Mucosa of descending colon (tissue), 3 donors: Measurements from ENCODE around the gene SLC25A45. TPM values are rescaled to one million over a fixed set of nuclear protein-coding genes. Genes with fewer than 3 reads are reported as not detected.

Source experiments
- ATAC-seq: fragments of 200-7000 bp; cut with Tn5 transposase; one replicate; pipeline ENCODE4 v1.9.1; 2020; ENCODE audit warnings: mild to moderate bottlenecking, moderate library complexity
- DNase-seq, 3 donors: peaks; one replicate each; pipeline ENCODE4 v3.0.0-alpha.2; 2020
- H3K36me3 ChIP-seq: fragments of 200-600 bp; one replicate; pipeline ENCODE4 v1.8.0; 2021; ENCODE audit warnings: low read depth, mild to moderate bottlenecking
- H3K4me1 ChIP-seq: fragments of 200-600 bp; one replicate; pipeline ENCODE4 v1.8.0; 2021; ENCODE audit warnings: low read depth, mild to moderate bottlenecking
- H3K4me3 ChIP-seq: fragments of 200-600 bp; one replicate; pipeline ENCODE4 v1.8.0; 2021; ENCODE audit warnings: mild to moderate bottlenecking
- H3K9me3 ChIP-seq: fragments of 200-600 bp; one replicate; pipeline ENCODE4 v1.8.0; 2021; ENCODE audit warnings: mild to moderate bottlenecking
- intact Hi-C, 2 donors: fragments of 100-400 bp; cut with DNase I in 1 of 2; cut with micrococcal nuclease in 1 of 2; formaldehyde crosslinking; loops; one replicate each; pipeline versions ENCODE4 v1.11.0 to v1.11.1; 2022; cut with DNase I, micrococcal nuclease
- total RNA-seq, 3 donors: library from RNA; stranded (reverse); fragmentation: NEBNext Ultra II Directional in 2 of 3; extraction: Animal tissue kit (Norgen Biotek cat#: 25700) in 2 of 3; gene quantifications; one replicate each; pipeline versions ENCODE4 v1.2.1 to v1.2.4, GENCODE V29; 2021 to 2023
- TF ChIP-seq, protein P1 (sequence below): fragments of 200-600 bp; IDR thresholded peaks from one replicate; pipeline ENCODE4 v1.8.0; 2022; ENCODE audit warnings: antibody characterized with exemption, mild to moderate bottlenecking
- donor health status: DM: no; HTN: no; CAD: no; lungs with moderate emphysema.
- donor health status: DM: no; HTN: no; CAD: no.
- donor health status: DM: no; HTN: yes; CAD: no.

Gene SLC25A45
- total RNA-seq, 3 donors from 2014 or later: 8.0 to 10.5 (median 10.1) TPM

DNA sequence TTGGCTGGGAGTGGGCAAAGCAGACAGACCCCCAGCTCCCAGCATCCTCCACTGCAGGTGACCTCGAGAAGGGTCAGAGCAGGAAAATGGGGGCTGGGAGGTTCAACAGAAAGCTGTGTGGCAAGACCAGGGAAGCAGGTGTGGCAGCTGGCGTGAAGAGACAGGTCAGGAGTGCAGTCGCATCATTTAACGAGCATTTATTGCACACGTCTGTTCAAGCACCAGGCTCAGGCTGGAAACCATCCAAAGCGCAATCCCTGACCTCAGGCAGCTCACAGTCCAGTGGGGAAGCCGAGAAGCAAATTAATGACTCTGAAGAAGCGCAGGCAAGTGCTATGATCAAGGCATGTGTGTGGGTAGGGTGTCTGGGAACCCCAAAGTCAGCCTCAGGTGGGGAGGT is 7.4 kb downstream of the SLC25A45 start:
- intact Hi-C loops: no loop called here
- no peaks in the 10 kb centered on the region for H3K4me1 ChIP-seq
- H3K9me3 ChIP-seq: no peaks in the 10 kb centered on the region
- no peaks in the 10 kb centered on the region for H3K36me3 ChIP-seq
- peak; percentile 71 for ATAC-seq
- no peak overlapping the region for H3K4me3 ChIP-seq
- peak in 2 of 3 donors; percentile 49 to 52 for DNase-seq
- TF ChIP-seq, protein P1, sequence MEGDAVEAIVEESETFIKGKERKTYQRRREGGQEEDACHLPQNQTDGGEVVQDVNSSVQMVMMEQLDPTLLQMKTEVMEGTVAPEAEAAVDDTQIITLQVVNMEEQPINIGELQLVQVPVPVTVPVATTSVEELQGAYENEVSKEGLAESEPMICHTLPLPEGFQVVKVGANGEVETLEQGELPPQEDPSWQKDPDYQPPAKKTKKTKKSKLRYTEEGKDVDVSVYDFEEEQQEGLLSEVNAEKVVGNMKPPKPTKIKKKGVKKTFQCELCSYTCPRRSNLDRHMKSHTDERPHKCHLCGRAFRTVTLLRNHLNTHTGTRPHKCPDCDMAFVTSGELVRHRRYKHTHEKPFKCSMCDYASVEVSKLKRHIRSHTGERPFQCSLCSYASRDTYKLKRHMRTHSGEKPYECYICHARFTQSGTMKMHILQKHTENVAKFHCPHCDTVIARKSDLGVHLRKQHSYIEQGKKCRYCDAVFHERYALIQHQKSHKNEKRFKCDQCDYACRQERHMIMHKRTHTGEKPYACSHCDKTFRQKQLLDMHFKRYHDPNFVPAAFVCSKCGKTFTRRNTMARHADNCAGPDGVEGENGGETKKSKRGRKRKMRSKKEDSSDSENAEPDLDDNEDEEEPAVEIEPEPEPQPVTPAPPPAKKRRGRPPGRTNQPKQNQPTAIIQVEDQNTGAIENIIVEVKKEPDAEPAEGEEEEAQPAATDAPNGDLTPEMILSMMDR: no peak

DNA sequence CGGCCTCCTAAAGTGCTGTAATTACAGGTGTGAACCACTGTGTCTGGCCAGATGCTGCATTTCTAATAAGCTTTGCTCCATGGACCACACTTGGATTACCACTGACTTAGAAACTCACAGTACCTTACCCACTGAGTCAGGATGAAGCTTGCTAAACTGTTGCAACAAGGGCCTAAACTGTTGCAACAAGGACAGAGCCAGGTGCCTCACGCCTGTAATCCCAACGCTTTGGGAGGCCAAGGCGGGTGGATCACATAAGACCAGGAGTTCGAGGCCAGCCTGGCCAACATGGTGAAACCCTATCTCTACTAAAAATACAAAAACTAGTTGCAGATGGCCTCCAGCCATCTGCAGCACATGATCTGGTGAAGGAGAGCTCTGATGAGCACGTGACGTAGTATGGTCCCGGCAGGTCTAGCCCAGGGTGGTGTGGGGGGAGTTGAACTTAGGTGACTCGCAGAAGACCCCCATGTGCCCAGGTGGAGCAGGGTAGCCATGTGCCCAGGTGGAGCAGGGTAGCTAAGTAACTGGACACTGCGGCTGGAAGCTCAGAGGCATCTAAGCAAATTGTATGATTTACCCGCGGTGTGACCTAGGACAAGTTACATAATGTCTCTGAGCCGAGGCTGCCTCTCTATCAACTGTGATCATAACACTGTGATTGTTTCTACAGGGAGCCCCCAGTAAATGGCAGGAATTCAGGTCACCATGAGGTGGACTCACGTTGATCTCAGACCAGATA is 8.4 kb downstream of the SLC25A45 start:
- Histone ChIP-seq H3K36me3 (no peaks in the 10 kb centered on the region), H3K9me3 (no peaks in the 10 kb centered on the region), H3K4me3 (no peak overlapping the region), H3K4me1 (no peaks in the 10 kb centered on the region)
- TF ChIP-seq, protein P1: no peak
- intact Hi-C loops: no loop called here
- DNase-seq (no peak), ATAC-seq (no peak)

DNA sequence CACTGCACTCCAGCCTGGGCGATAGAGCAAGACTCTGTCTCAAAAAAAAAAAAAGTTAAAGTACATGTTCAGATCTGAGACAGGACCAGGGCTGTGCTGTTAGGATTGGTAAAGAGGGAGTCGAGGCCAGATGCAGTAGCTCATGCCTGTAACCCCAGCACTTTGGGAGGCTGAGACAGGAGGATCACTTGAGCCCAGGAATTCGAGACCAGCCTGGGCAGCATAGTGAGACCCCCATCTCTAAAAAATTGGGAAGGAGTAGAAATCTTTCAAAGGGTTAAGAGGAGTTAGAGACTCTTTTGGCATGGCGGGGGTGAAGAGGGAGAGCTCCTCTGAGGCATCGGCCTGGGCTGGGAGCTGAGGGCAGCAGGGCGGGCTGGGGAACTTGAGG is 11.8 kb downstream of the SLC25A45 start:
- intact Hi-C loops: no loop called here
- TF ChIP-seq, protein P1: no peak
- no peak for ATAC-seq
- H3K4me3 ChIP-seq: no peak overlapping the region
- DNase-seq: no peak
- H3K36me3 ChIP-seq: no peaks in the 10 kb centered on the region
- H3K9me3 ChIP-seq: no peaks in the 10 kb centered on the region
- no peaks in the 10 kb centered on the region for H3K4me1 ChIP-seq

DNA sequence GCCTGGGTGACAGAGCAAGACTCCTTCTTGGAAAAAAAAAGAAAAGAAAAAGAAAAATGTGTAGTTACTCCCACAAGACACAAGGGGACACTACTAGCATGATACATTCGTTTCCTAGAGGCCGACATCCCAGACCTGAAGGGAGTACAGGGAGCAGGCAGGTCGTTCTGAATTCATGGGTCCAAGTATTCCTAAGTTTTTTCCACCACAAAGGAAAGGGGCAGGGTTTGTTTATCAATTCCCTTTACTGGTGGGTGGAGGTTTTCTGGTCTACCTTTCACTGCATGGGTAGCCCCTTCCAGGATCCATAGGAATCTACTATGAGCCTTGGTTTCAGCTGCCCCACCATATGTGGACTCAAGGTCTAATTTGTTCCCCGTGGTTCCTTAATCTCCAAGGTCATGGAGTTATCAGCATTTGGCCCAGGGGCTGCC is 16.1 kb downstream of the SLC25A45 start:
- DNase-seq (peak in 1 of 3 donors; percentile 51), ATAC-seq (peak; percentile 93)
- TF ChIP-seq, protein P1: peak; percentile 58
- Histone ChIP-seq H3K4me3 (no peak overlapping the region), H3K36me3 (no peaks in the 10 kb centered on the region), H3K4me1 (no peaks in the 10 kb centered on the region), H3K9me3 (no peaks in the 10 kb centered on the region)
- intact Hi-C loops: loop anchor here (5.0 kb wide), 1 partner anchor 146 kb away; no protein-coding TSS in a partner anchor

DNA sequence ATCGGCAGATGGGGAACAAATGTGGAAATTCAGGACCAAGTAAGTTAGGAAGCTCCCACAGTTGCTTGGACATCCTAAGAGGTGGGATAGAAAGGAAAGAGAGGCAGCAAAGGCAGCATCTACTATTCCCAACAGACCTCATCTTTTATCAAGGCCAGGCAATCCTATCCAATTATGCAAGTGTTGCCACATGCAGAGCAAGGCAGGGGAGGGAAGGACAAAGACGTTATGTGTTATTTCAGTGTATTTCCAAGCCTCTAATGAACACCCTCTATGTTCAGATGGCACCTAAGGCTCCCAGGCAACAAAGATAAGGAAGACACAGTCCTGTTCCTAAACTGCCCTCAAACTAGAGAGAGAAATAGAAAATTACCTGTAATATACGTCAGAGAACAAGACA is 18.7 kb downstream of the SLC25A45 start:
- H3K36me3 ChIP-seq: no peaks in the 10 kb centered on the region
- TF ChIP-seq, protein P1: no peak
- H3K4me3 ChIP-seq: no peak overlapping the region
- no peaks in the 10 kb centered on the region for H3K9me3 ChIP-seq
- no peaks in the 10 kb centered on the region for H3K4me1 ChIP-seq
- intact Hi-C loops: no loop called here
- ATAC-seq: no peak
- DNase-seq: no peak
